Duodenal mucosa (tissue), 2 donors: ENCODE measurements around the gene AGPAT2.

ENCODE experiments used
- H3K27ac ChIP-seq: one replicate; pipeline ENCODE4 v1.7.0; 2013; ENCODE audit warnings: low read depth, low read length
- H3K27me3 ChIP-seq, 2 donors: one replicate each; pipeline ENCODE4 v1.7.0; 2013; ENCODE audit warnings: low read length in 2 of 2, control low read depth in 1 of 2; ENCODE audit not compliant: insufficient read depth in 2 of 2, control insufficient read depth in 1 of 2
- H3K36me3 ChIP-seq, 2 donors: one replicate each; pipeline ENCODE4 v1.7.0; 2013; ENCODE audit warnings: low read length in 2 of 2, control low read depth in 1 of 2; ENCODE audit not compliant: insufficient read depth in 2 of 2, control insufficient read depth in 1 of 2
- H3K4me1 ChIP-seq, 2 donors: one replicate each; pipeline ENCODE4 v1.7.0; 2013; ENCODE audit warnings: low read length in 2 of 2, control low read depth in 1 of 2; ENCODE audit not compliant: insufficient read depth in 2 of 2, control insufficient read depth in 1 of 2
- H3K4me3 ChIP-seq, 2 donors: one replicate each; pipeline ENCODE4 v1.7.0; 2013; ENCODE audit warnings: low read length in 2 of 2, low read depth in 1 of 2
- H3K9ac ChIP-seq, 2 donors: one replicate each; pipeline ENCODE4 v1.7.0; 2013; ENCODE audit warnings: low read length in 2 of 2, low read depth in 1 of 2
- H3K9me3 ChIP-seq, 2 donors: one replicate each; pipeline ENCODE4 v1.7.0; 2013; ENCODE audit warnings: low read length in 2 of 2, control low read depth in 1 of 2; ENCODE audit not compliant: control insufficient read depth in 1 of 2

AGPAT2 gene

GRCh38 chr9:136624184-136624951, 62.9 kb downstream of the AGPAT2 start:
- H3K27ac ChIP-seq = no peak overlapping the region
- no peaks in the 10 kb centered on the region for H3K36me3 ChIP-seq
- H3K4me3 ChIP-seq = no peak overlapping the region
- peaks cover 33 to 45% of the 10 kb centered on the region in 2 donors for H3K4me1 ChIP-seq
- peak overlapping the region in 1 of 2 donors; percentile 4 for H3K9ac ChIP-seq
- no peaks in the 10 kb centered on the region for H3K9me3 ChIP-seq
- no peaks in the 10 kb centered on the region for H3K27me3 ChIP-seq

GRCh38 chr9:136623842-136624183, 63.4 kb downstream of the AGPAT2 start:
- no peak overlapping the region for H3K9ac ChIP-seq
- H3K9me3 ChIP-seq = no peaks in the 10 kb centered on the region
- no peak overlapping the region for H3K4me3 ChIP-seq
- no peaks in the 10 kb centered on the region for H3K27me3 ChIP-seq
- H3K27ac ChIP-seq = no peak overlapping the region
- H3K4me1 ChIP-seq = peaks cover 39 to 49% of the 10 kb centered on the region in 2 donors
- H3K36me3 ChIP-seq = no peaks in the 10 kb centered on the region
